Activated T-helper 17 cell treated with anti-CD3 and anti-CD28 coated beads, Interleukin-2, amount 50 U/mL, for 72 hours (primary cell): ENCODE measurements around the gene ADAD1. TPM values are rescaled to one million over a fixed set of nuclear protein-coding genes. Genes with fewer than 3 reads are reported as not detected.

Source experiments
- total RNA-seq, 2 donors: library from RNA; stranded (reverse); gene quantifications; one replicate each; pipeline ENCODE4 v1.2.3, GENCODE V29; 2022

The ADAD1 gene
- total RNA-seq, 2 donors from 2014 or later: not detected

Other genes starting within 250 kb of the ADAD1 start
- 10 to 100 TPM; 43.2 to 49.9 TPM for gene BLTP1, start 226.7 kb upstream of the ADAD1 start, total RNA-seq
- 100 to 1,000 TPM in 1 of 2 donors, 1 to 10 TPM in 1; 1.6 to 233 TPM for gene IL2, start 77.7 kb downstream of the ADAD1 start, total RNA-seq
- gene IL21, start 242.1 kb downstream of the ADAD1 start, total RNA-seq: 10 to 100 TPM in 1 of 2 donors, 1 to 10 TPM in 1; 5.0 to 17.1 TPM